ENCODE results near the gene DLG5.

DNA sequence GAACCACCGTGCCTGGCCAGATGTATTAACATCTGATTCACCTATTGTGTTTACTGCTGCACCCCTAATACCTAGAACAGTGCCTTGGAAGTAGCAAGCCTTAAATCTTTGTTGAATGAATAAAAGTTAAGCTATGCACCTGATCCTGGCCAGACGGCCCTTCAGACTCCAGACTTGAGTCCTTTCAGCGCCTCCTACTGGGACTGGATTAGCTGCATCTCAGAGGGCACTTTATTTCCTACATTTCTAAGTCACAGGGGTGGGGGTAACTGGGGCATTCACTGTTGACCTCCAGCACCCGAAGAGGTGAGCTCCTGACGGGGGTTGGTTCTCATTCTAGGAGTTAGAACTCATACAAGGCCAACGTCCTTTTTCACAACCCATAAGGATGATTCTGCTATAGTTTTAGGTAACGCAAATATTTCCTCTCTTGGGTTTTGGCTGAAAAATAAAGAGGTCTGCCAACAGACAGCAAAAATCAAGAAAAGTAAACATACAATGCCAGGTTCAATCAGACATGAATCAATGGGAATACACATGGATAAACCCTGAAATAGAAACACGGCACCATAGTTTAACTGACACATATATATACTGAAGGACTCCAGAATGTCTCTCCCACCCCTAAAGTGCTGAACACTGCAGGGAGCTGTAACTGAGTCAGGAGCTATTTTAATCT lies 48.0 kb upstream of the DLG5 start:
- TF ChIP-seq, protein P1, sequence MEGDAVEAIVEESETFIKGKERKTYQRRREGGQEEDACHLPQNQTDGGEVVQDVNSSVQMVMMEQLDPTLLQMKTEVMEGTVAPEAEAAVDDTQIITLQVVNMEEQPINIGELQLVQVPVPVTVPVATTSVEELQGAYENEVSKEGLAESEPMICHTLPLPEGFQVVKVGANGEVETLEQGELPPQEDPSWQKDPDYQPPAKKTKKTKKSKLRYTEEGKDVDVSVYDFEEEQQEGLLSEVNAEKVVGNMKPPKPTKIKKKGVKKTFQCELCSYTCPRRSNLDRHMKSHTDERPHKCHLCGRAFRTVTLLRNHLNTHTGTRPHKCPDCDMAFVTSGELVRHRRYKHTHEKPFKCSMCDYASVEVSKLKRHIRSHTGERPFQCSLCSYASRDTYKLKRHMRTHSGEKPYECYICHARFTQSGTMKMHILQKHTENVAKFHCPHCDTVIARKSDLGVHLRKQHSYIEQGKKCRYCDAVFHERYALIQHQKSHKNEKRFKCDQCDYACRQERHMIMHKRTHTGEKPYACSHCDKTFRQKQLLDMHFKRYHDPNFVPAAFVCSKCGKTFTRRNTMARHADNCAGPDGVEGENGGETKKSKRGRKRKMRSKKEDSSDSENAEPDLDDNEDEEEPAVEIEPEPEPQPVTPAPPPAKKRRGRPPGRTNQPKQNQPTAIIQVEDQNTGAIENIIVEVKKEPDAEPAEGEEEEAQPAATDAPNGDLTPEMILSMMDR (IDR thresholded peaks at IDR 0.05), result peak; percentile 72
- no peak for TF ChIP-seq EZH2 (IDR thresholded peaks at IDR 0.05)
- no peak for TF ChIP-seq EZH2phosphoT487 (IDR thresholded peaks at IDR 0.05)
